ENCODE results near the gene ACAP2.

Gene ACAP2

DNA sequence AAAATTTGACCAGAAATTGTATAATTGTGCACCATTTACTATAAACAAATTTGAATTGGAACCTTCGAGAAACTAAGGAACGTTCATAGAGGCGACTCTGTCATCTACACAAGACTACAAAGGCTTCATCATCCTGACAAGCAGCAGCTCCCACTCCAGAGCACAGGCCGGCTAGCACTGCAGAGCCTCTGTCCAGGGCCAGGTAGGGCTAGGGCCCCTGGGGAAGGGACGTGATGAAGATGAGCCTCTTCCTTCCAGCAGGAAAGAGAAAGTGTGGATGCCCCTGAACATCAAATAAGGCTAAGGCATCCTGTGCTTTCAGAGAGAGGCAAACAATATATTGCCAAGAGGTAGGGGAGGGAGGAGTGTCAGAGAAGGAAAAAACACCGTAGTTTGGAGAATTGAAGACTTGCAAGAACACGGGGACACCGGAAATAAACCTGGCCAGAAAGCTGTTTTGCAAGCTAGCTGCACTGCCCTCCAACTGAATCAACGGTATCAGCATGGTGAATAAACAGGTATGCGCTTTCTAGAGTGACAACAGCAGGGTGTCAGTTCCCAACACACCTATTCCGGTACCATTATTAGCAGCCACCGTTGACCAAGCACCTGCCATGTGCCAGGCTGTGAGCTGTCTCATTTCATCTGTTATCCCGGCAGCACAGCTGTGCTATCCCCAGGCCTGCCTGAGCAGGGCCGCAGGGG is 184.2 kb downstream of the ACAP2 start:
- peaks cover 12% of the 10 kb centered on the region for H3K79me1 ChIP-seq (ENCODE audit: low read length)
- no peak overlapping the region for H4K8ac ChIP-seq (ENCODE audit: low read depth, low read length)
- WGBS (ENCODE audit: extremely low coverage, insufficient coverage, insufficient read length) = no CpG with 5 or more reads among the region's 14 CpGs
- no peak overlapping the region for H2BK12ac ChIP-seq (ENCODE audit: low read length)
- H3K4me1 ChIP-seq (ENCODE audit: control insufficient read depth in 1 of 2, insufficient read depth in 2 of 2, low read length in 2 of 2) = peaks cover 5 to 11% of the 10 kb centered on the region in 2 experiments
- peaks cover 0 to 2% of the 10 kb centered on the region in 2 experiments for H3K36me3 ChIP-seq (ENCODE audit: control insufficient read depth in 1 of 2, insufficient read depth in 2 of 2, low read length in 2 of 2)
- no peak overlapping the region for H3K18ac ChIP-seq (ENCODE audit: low read length)
- H2AK5ac ChIP-seq (ENCODE audit: low read length) = no peak overlapping the region
- peak overlapping the region; percentile 8 for H2BK120ac ChIP-seq (ENCODE audit: insufficient read depth, low read length, poor library complexity)
- H3K9me3 ChIP-seq (ENCODE audit: insufficient read depth, low read depth, low read length) = peaks cover 2% of the 10 kb centered on the region
- H4K91ac ChIP-seq (ENCODE audit: low read depth, low read length) = peak overlapping the region; percentile 47
- DNase-seq = no peak
- no peak overlapping the region for H3K4me3 ChIP-seq (ENCODE audit: low read depth, low read length)
- no peak overlapping the region for H3K27ac ChIP-seq (ENCODE audit: low read depth, low read length)
- H3K14ac ChIP-seq (ENCODE audit: low read length) = no peak overlapping the region
- H3K27me3 ChIP-seq (ENCODE audit: insufficient read depth, low read length) = no peaks in the 10 kb centered on the region
- H3K9ac ChIP-seq (ENCODE audit: low read length) = no peak overlapping the region
- peaks cover 2% of the 10 kb centered on the region for H3K79me2 ChIP-seq (ENCODE audit: control insufficient read depth, insufficient read depth, low read length, poor library complexity)
- H4K12ac ChIP-seq (ENCODE audit: low read depth, low read length) = no peak overlapping the region
- no peak overlapping the region for H2AFZ ChIP-seq (ENCODE audit: insufficient read depth, low read length, poor library complexity)
- no peak overlapping the region for H3K23ac ChIP-seq (ENCODE audit: low read length)
- no peak overlapping the region for H2BK5ac ChIP-seq (ENCODE audit: low read depth, low read length, poor library complexity)
- no peak overlapping the region for H3K4ac ChIP-seq (ENCODE audit: low read depth, low read length)
- H3K4me2 ChIP-seq (ENCODE audit: low read length) = no peak overlapping the region

DNA sequence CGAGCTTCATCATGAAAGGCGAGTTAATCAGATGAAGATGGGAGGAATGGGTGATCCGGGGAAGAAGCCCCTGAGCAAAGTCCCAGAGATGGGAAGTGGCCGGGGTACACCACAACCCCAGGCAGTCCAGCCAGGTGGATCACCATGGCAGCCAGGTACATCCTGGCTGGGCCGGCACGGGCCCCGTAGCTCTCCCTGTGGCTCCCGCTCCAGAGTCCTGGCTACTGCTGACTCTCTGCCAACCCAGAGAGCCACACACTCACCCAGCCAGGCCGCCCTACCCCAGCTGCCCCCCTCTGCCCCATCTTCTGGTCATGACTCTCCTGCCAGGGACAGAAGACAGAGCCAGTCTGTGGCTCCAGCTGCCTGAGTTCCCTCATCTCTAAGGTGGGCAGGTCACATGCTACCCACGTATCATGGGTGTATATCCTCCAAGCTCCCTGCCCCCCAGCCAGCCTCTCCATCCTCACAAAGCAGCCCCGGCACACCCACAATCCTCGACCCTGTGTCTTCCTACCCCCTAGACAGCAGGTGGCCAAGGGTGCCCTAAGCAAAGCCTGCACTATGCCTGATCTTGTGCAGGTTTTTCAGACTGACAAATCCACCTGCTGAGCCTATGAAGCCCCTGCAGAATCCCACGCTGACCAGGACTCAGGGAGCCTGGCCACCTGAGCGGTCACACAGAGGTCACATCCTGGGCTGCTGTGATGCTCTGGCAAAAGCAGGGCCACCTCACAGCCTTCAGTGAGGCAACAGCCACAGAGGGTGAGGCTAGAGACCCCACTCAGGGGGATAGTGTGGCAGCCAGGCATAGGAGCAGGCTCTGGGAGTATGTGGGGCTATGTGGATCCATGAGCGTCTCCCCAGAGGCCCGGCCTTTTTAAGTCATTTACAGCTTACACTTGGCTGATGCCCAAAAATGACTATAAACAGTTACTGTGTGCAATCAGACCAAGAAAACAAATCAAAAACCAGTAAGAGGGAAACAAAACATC is 185.1 kb downstream of the ACAP2 start:
- Histone ChIP-seq H3K4me3 (ENCODE audit: low read depth, low read length) (no peak overlapping the region), H3K4me1 (ENCODE audit: control insufficient read depth in 1 of 2, insufficient read depth in 2 of 2, low read length in 2 of 2) (peaks cover 5 to 11% of the 10 kb centered on the region in 2 experiments), H4K8ac (ENCODE audit: low read depth, low read length) (no peak overlapping the region), H3K27me3 (ENCODE audit: insufficient read depth, low read length) (no peaks in the 10 kb centered on the region), H3K4me2 (ENCODE audit: low read length) (no peak overlapping the region), H3K27ac (ENCODE audit: low read depth, low read length) (no peak overlapping the region), H3K14ac (ENCODE audit: low read length) (no peak overlapping the region), H3K4ac (ENCODE audit: low read depth, low read length) (no peak overlapping the region), H3K23ac (ENCODE audit: low read length) (no peak overlapping the region), H3K79me1 (ENCODE audit: low read length) (peaks cover 12% of the 10 kb centered on the region), H3K36me3 (ENCODE audit: control insufficient read depth in 1 of 2, insufficient read depth in 2 of 2, low read length in 2 of 2) (peaks cover 0 to 2% of the 10 kb centered on the region in 2 experiments), H3K9me3 (ENCODE audit: insufficient read depth, low read depth, low read length) (peaks cover 2% of the 10 kb centered on the region), H4K91ac (ENCODE audit: low read depth, low read length) (no peak overlapping the region), H2BK5ac (ENCODE audit: low read depth, low read length, poor library complexity) (no peak overlapping the region), H3K18ac (ENCODE audit: low read length) (no peak overlapping the region), H2BK12ac (ENCODE audit: low read length) (no peak overlapping the region), H2BK120ac (ENCODE audit: insufficient read depth, low read length, poor library complexity) (no peak overlapping the region), H4K12ac (ENCODE audit: low read depth, low read length) (no peak overlapping the region), H3K79me2 (ENCODE audit: control insufficient read depth, insufficient read depth, low read length, poor library complexity) (peaks cover 2% of the 10 kb centered on the region), H2AFZ (ENCODE audit: insufficient read depth, low read length, poor library complexity) (no peak overlapping the region), H3K9ac (ENCODE audit: low read length) (no peak overlapping the region), H2AK5ac (ENCODE audit: low read length) (no peak overlapping the region)
- no CpG with 5 or more reads among the region's 16 CpGs for WGBS (ENCODE audit: extremely low coverage, insufficient coverage, insufficient read length)
- no peak for DNase-seq

DNA sequence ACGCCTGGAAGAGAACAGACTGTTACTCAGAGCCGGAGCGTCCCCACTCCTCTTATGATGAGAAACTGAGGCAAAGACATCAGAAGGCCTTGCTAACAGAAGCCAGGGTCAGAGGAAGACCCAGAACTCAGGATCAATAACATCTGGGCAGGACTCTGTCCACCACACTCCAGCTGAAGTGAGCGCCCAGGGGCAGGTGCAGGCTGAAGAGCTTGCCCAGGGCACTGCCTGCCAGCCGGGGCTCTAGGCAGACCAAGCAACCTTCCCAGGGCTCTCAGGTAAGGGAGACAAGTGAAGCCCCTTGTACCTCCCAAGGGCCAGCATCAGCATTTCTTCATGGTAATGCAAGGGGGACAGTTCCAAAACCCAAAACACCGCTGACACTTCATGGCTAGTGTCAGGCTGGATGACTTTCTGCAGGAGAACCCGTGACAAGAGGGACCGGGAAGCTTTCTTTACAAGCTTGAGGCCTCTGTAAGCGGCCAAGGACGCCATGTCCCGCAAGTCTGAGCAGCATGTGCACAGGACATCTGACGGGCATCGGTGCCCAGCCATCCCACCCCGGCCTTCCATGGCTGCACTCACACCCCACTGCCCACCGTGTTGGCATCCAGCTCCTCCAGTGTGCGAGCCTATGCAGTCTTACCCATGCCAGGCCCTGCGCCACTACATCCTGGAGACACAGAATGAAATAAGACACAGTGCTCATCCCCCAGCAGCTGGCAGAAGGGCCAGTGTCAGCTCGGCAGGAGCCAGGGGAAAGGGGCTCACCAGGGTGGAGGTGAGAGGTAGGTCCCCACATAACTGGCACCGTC is 186.0 kb downstream of the ACAP2 start:
- Histone ChIP-seq H3K18ac (ENCODE audit: low read length) (no peak overlapping the region), H3K4me3 (ENCODE audit: low read depth, low read length) (no peak overlapping the region), H2AK5ac (ENCODE audit: low read length) (no peak overlapping the region), H4K8ac (ENCODE audit: low read depth, low read length) (no peak overlapping the region), H3K27ac (ENCODE audit: low read depth, low read length) (no peak overlapping the region), H3K36me3 (ENCODE audit: control insufficient read depth in 1 of 2, insufficient read depth in 2 of 2, low read length in 2 of 2) (peaks cover 0 to 2% of the 10 kb centered on the region in 2 experiments), H3K14ac (ENCODE audit: low read length) (no peak overlapping the region), H3K27me3 (ENCODE audit: insufficient read depth, low read length) (no peaks in the 10 kb centered on the region), H3K79me1 (ENCODE audit: low read length) (peaks cover 12% of the 10 kb centered on the region), H4K12ac (ENCODE audit: low read depth, low read length) (no peak overlapping the region), H4K91ac (ENCODE audit: low read depth, low read length) (no peak overlapping the region), H3K23ac (ENCODE audit: low read length) (no peak overlapping the region), H3K9me3 (ENCODE audit: insufficient read depth, low read depth, low read length) (peaks cover 2% of the 10 kb centered on the region), H3K79me2 (ENCODE audit: control insufficient read depth, insufficient read depth, low read length, poor library complexity) (peaks cover 2% of the 10 kb centered on the region), H2BK12ac (ENCODE audit: low read length) (no peak overlapping the region), H2BK120ac (ENCODE audit: insufficient read depth, low read length, poor library complexity) (no peak overlapping the region), H2BK5ac (ENCODE audit: low read depth, low read length, poor library complexity) (no peak overlapping the region), H3K4me2 (ENCODE audit: low read length) (no peak overlapping the region), H3K9ac (ENCODE audit: low read length) (no peak overlapping the region), H3K4ac (ENCODE audit: low read depth, low read length) (no peak overlapping the region), H2AFZ (ENCODE audit: insufficient read depth, low read length, poor library complexity) (no peak overlapping the region), H3K4me1 (ENCODE audit: control insufficient read depth in 1 of 2, insufficient read depth in 2 of 2, low read length in 2 of 2) (peaks cover 5 to 11% of the 10 kb centered on the region in 2 experiments)
- no CpG with 5 or more reads among the region's 19 CpGs for WGBS (ENCODE audit: extremely low coverage, insufficient coverage, insufficient read length)
- DNase-seq = no peak
